PFSK-1 (cell line): ENCODE measurements around the gene SLC9A4.

Source experiments
- POLR2AphosphoS5 ChIP-seq: IDR thresholded peaks from 2 replicates; pipeline ENCODE4 v1.6.1; 2012; ENCODE audit warnings: low read depth, mild to moderate bottlenecking, control low read depth, low read length, moderate library complexity
- REST ChIP-seq, 2 experiments: IDR thresholded peaks; 2 replicates each; pipeline versions ENCODE4 v1.6.1 to v1.8.0; 2011 to 2012; ENCODE audit warnings: low read depth in 2 of 2, low read length in 2 of 2, control low read depth in 1 of 2, inconsistent platforms in 1 of 2, mild to moderate bottlenecking in 1 of 2, moderate library complexity in 1 of 2; ENCODE audit not compliant: insufficient read depth in 1 of 2
- SIN3A ChIP-seq: IDR thresholded peaks from 2 replicates; pipeline ENCODE4 v1.6.1; 2012; ENCODE audit warnings: mild to moderate bottlenecking, low read length, moderate library complexity, borderline replicate concordance; ENCODE audit not compliant: insufficient read depth
- TAF1 ChIP-seq: IDR thresholded peaks from 2 replicates; pipeline ENCODE4 v1.6.1; 2012; ENCODE audit warnings: low read length, control low read depth, borderline replicate concordance; ENCODE audit not compliant: insufficient read depth

GRCh38 chr2:102436323-102436722, 36.7 kb upstream of the SLC9A4 start:
- no peak for TF ChIP-seq SIN3A
- TF ChIP-seq POLR2AphosphoS5, result no peak
- TF ChIP-seq TAF1, result no peak
- no peak for TF ChIP-seq REST (IDR thresholded peaks at IDR 0.05; ENCODE audit: insufficient read depth in 1 of 2, low read depth in 2 of 2, low read length in 2 of 2)
